Panc1 (cell line): ENCODE results near the gene DBX1.

ENCODE experiments used
- POLR2AphosphoS5 ChIP-seq: IDR thresholded peaks from 2 replicates; pipeline ENCODE4 v1.6.1; 2012; ENCODE audit warnings: mild to moderate bottlenecking, low read depth, low read length, moderate library complexity
- SIN3A ChIP-seq: IDR thresholded peaks from 2 replicates; pipeline ENCODE4 v1.6.1; 2012; ENCODE audit warnings: low read depth, mild to moderate bottlenecking, low read length, moderate library complexity, borderline replicate concordance; ENCODE audit not compliant: insufficient read depth
- TF ChIP-seq, protein P1 (sequence below): fragments of 450-650 bp; IDR thresholded peaks from 2 replicates; pipeline ENCODE4 v1.5.1; 2017; ENCODE audit warnings: mild to moderate bottlenecking

DNA sequence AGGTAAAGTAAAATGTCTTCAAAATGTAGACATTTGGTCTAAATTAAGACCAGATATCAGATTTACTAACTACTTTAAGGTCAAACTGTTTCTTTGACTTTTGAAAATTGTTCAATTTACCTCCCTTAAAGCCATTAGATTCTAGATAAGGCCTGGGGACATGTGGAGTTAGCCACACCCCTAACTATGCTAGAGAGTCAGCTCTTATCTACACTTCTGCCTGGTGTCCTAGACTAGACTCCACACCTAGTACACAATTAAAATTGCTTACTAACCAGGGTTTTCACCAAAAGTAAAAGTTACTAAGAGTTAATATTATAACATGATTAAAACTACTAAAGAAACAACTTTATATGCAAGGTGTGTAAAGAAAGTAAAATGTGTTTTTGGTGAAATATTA is 43.6 kb upstream of the DBX1 start:
- TF ChIP-seq POLR2AphosphoS5, result no peak
- TF ChIP-seq, protein P1, sequence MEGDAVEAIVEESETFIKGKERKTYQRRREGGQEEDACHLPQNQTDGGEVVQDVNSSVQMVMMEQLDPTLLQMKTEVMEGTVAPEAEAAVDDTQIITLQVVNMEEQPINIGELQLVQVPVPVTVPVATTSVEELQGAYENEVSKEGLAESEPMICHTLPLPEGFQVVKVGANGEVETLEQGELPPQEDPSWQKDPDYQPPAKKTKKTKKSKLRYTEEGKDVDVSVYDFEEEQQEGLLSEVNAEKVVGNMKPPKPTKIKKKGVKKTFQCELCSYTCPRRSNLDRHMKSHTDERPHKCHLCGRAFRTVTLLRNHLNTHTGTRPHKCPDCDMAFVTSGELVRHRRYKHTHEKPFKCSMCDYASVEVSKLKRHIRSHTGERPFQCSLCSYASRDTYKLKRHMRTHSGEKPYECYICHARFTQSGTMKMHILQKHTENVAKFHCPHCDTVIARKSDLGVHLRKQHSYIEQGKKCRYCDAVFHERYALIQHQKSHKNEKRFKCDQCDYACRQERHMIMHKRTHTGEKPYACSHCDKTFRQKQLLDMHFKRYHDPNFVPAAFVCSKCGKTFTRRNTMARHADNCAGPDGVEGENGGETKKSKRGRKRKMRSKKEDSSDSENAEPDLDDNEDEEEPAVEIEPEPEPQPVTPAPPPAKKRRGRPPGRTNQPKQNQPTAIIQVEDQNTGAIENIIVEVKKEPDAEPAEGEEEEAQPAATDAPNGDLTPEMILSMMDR, result no peak
- no peak for TF ChIP-seq SIN3A
